ENCODE data around the gene TSPAN18. TPM values are rescaled to one million over a fixed set of nuclear protein-coding genes. Genes with fewer than 3 reads are reported as not detected.

TSPAN18 gene
- total and polyA plus RNA-seq, 2 of the 4 experiments (the other 2 are of a cell fraction), result 0.36 to 1.1 TPM

GRCh38 chr11:44793350-44794090 is 66.8 kb downstream of the TSPAN18 start:
- peaks cover 5% of the 10 kb centered on the region; the same call in 1 of the 2 replicates for H3K4me1 ChIP-seq (ENCODE audit: control insufficient read depth, insufficient read depth, low read length)
- intact Hi-C loops (cut with micrococcal nuclease), result loop anchor here (5.0 kb wide), 1 partner anchor 74 kb away; no protein-coding TSS in a partner anchor
- no peak overlapping the region for H3K56ac ChIP-seq (ENCODE audit: extremely low read depth, insufficient read depth, low read length)
- ATAC-seq (ENCODE audit: low read depth) (peak; percentile 74), DNase-seq (peak; percentile 57)
- no peak overlapping the region for H2BK15ac ChIP-seq (ENCODE audit: low read depth, low read length)
- H3K4ac ChIP-seq (ENCODE audit: low read depth, low read length), result no peak overlapping the region
- H2AK5ac ChIP-seq (ENCODE audit: low read depth, low read length), result no peak overlapping the region
- 79% methylated on average over 2 of the region's 17 CpGs; no CpG with 5 or more reads in 1 of the 2 experiments for WGBS, 2 experiments (ENCODE audit: extremely low coverage in 2 of 2, insufficient read length in 1 of 2)
- ChIA-PET CTCF (interaction anchor here (1.1 kb wide), 1 partner anchor 8 kb away, joined by 3 read pairs; no protein-coding TSS in a partner anchor), POLR2A (ENCODE audit: unreplicated experiment) (no interaction called here)
- H3K18ac ChIP-seq (ENCODE audit: low read depth, low read length), result no peak overlapping the region; the same call in 1 of the 2 replicates
- H3K14ac ChIP-seq (replicated peaks; ENCODE audit: low read depth, low read length), result no peak overlapping the region
- no TSS peak for BruUV-seq (replicated peaks)
- 0 out of 2 replicates have a peak, but pooled peaks cover 5% of the 10 kb centered on the region for H3K9me1 ChIP-seq (ENCODE audit: insufficient read depth, low read length)
- in situ Hi-C loops (cut with MboI; ENCODE audit: low sequenced_read_pairs), result no loop called here
- no peaks in the 10 kb centered on the region for H4K20me1 ChIP-seq (ENCODE audit: insufficient read depth, low read length)
- no peak overlapping the region for H2BK120ac ChIP-seq (ENCODE audit: low read depth, low read length)
- H3K23ac ChIP-seq (ENCODE audit: low read depth, low read length), result no peak overlapping the region
- H4K5ac ChIP-seq (ENCODE audit: low read depth, low read length), result no peak overlapping the region
- H3K79me1 ChIP-seq (ENCODE audit: low read depth in 1 of 2, low read length in 2 of 2), result no peaks in the 10 kb centered on the region
- H3K9ac ChIP-seq (ENCODE audit: low read depth, low read length), result no peak overlapping the region
- no peak overlapping the region for H4K8ac ChIP-seq (ENCODE audit: low read depth in 2 of 2, low read length in 2 of 2)
- H3K4me3 ChIP-seq (ENCODE audit: insufficient read depth, low read depth, low read length), result no peak overlapping the region
- no peak overlapping the region for H4K91ac ChIP-seq (ENCODE audit: insufficient read depth, low read depth, low read length)
- no peak overlapping the region for H2BK20ac ChIP-seq (ENCODE audit: low read depth, low read length)
- no peaks in the 10 kb centered on the region for H3K36me3 ChIP-seq (ENCODE audit: control insufficient read depth, insufficient read depth, low read length)
- H3K27me3 ChIP-seq (ENCODE audit: control insufficient read depth, insufficient read depth, low read length), result peaks cover 35% of the 10 kb centered on the region
- no peak overlapping the region for H3K27ac ChIP-seq (ENCODE audit: insufficient read depth, low read length)
- H2AFZ ChIP-seq (replicated peaks; ENCODE audit: low read length, poor library complexity), result no peak overlapping the region
- dilution Hi-C loops (cut with HindIII; ENCODE audit: low sequenced_read_pairs, unreplicated experiment), result no loop called here
- no peak overlapping the region; the same call in 1 of the 2 replicates for H3K4me2 ChIP-seq (ENCODE audit: low read depth, low read length)
- no peak overlapping the region for H2AK9ac ChIP-seq (replicated peaks; ENCODE audit: low read depth, low read length, poor library complexity)
- no peak overlapping the region for H2BK5ac ChIP-seq (ENCODE audit: low read depth, low read length, poor library complexity, severe bottlenecking)
- no peaks in the 10 kb centered on the region for H3K9me3 ChIP-seq (ENCODE audit: control insufficient read depth, insufficient read depth, low read length)
- TF ChIP-seq ELK1 (IDR thresholded peaks at IDR 0.05; ENCODE audit: borderline replicate concordance, low read depth, low read length) (no peak), NFE2L2 (IDR thresholded peaks at IDR 0.05; ENCODE audit: low read depth, low read length) (no peak), RCOR1 (IDR thresholded peaks at IDR 0.05; ENCODE audit: insufficient replicate concordance, low read length) (no peak), CHD1 (IDR thresholded peaks at IDR 0.05; ENCODE audit: low read depth, low read length) (no peak), CEBPB (IDR thresholded peaks at IDR 0.05; ENCODE audit: low read depth, low read length) (no peak), POLR2A (IDR thresholded peaks at IDR 0.05; ENCODE audit: low read depth, low read length) (no peak), BHLHE40 (IDR thresholded peaks at IDR 0.05; ENCODE audit: low read depth, low read length) (no peak), MAZ (IDR thresholded peaks at IDR 0.05; ENCODE audit: borderline replicate concordance, low read depth, low read length) (no peak), MXI1 (IDR thresholded peaks at IDR 0.05; ENCODE audit: borderline replicate concordance, low read depth, low read length) (no peak), FOS (IDR thresholded peaks at IDR 0.05; ENCODE audit: low read depth, low read length) (no peak), RFX5 (IDR thresholded peaks at IDR 0.05; ENCODE audit: low read depth, low read length) (no peak)

Measured in IMR-90 (cell line).